A549 (cell line): Measurements from ENCODE around the gene KCNN3. TPM values are rescaled to one million over a fixed set of nuclear protein-coding genes. Genes with fewer than 3 reads are reported as not detected.

Experiments
- ATAC-seq, 2 experiments: fragments of 200-7000 bp in 1 of 2; fragments of >200 bp in 1 of 2; cut with Nextera tagmentation in 1 of 2; cut with Tn5 transposase in 1 of 2; 3 replicates each; pipeline versions ENCODE4 v1.8.0 to v1.9.1; 2018 to 2020; ENCODE audit warnings: mild to moderate bottlenecking in 1 of 2, moderate library complexity in 1 of 2
- CTCF ChIA-PET: fragments of 300-600 bp; sonication (Branson Sonifier 250); formaldehyde crosslinking; extraction: SDS; loops from one replicate; lab custom pipeline; 2021; ENCODE audit warnings: antibody characterized with exemption, inconsistent platforms; lab: Yijun Ruan, JAX
- POLR2A ChIA-PET: fragments of 350-600 bp; formaldehyde crosslinking; extraction: SDS; loops from one replicate; lab custom pipeline; 2021; ENCODE audit warnings: antibody characterized with exemption, inconsistent platforms; lab: Yijun Ruan, JAX
- DNase-seq, 2 experiments: peaks; one replicate each; pipeline versions ENCODE4 v3.0.0 to v3.0.0-alpha.2; 2011 to 2016; ENCODE audit warnings: low read depth in 1 of 2, low spot score in 1 of 2
- FAIRE-seq: peaks from 2 replicates; lab custom pipeline; 2011; peaks lifted over from hg19 to GRCh38; lab: Jason Lieb, UNC
- H3K27ac ChIP-seq, 2 experiments: fragments of >200 bp; sonication (Bioruptor Twin); formaldehyde crosslinking; 3 replicates each; pipeline ENCODE4 v1.5.1; 2016 to 2017
- H3K4me1 ChIP-seq: fragments of >200 bp; sonication (Bioruptor Twin); formaldehyde crosslinking; 3 replicates; pipeline ENCODE4 v1.6.1; 2016
- H3K4me2 ChIP-seq: fragments of >200 bp; sonication (Bioruptor Twin); formaldehyde crosslinking; 3 replicates; pipeline ENCODE4 v1.6.1; 2016
- H3K4me3 ChIP-seq: fragments of >200 bp; sonication (Bioruptor Twin); formaldehyde crosslinking; 3 replicates; pipeline ENCODE4 v1.5.1; 2016
- H3K9me3 ChIP-seq: fragments of >200 bp; sonication (Bioruptor Twin); formaldehyde crosslinking; 3 replicates; pipeline ENCODE4 v1.6.1; 2016
- ATOH8 ChIP-seq: fragments of 250-450 bp; sonication (Bioruptor Pico); IDR thresholded peaks from 2 replicates; pipeline ENCODE4 v1.5.0; 2020; ENCODE audit warnings: low read depth, mild to moderate bottlenecking, moderate library complexity
- BHLHE40 ChIP-seq: IDR thresholded peaks from 2 replicates; pipeline ENCODE4 v1.6.1; 2012; ENCODE audit warnings: low read depth, low read length, inconsistent platforms
- CHD2 ChIP-seq: fragments of 150-350 bp; IDR thresholded peaks from 2 replicates; pipeline ENCODE4 v1.6.1; 2014; ENCODE audit warnings: low read length; ENCODE audit not compliant: partially characterized antibody
- CTCF ChIP-seq: fragments of >200 bp; sonication (Bioruptor Twin); formaldehyde crosslinking; IDR thresholded peaks from 3 replicates; pipeline ENCODE4 v1.5.1; 2016
- FOSB ChIP-seq: fragments of 250-450 bp; sonication (Bioruptor Pico); IDR thresholded peaks from 2 replicates; pipeline ENCODE4 v1.5.0; 2020; ENCODE audit warnings: mild to moderate bottlenecking, moderate library complexity
- GATA3 ChIP-seq: IDR thresholded peaks from 2 replicates; pipeline ENCODE4 v1.6.1; 2012; ENCODE audit warnings: borderline replicate concordance
- HOXB13 ChIP-seq: fragments of 250-450 bp; sonication (Bioruptor Pico); IDR thresholded peaks from 2 replicates; pipeline ENCODE4 v1.5.0; 2020; ENCODE audit warnings: low read depth, mild to moderate bottlenecking, moderate library complexity
- JUN ChIP-seq, 2 experiments: fragments of >200 bp; sonication (Bioruptor Twin); formaldehyde crosslinking; IDR thresholded peaks; 2 replicates in 1 of 2; 3 replicates in 1 of 2; pipeline ENCODE4 v1.6.1; 2016 to 2017
- MAFK ChIP-seq: fragments of 450-650 bp; IDR thresholded peaks from 2 replicates; pipeline ENCODE4 v1.6.1; 2014; ENCODE audit not compliant: partially characterized antibody
- MAZ ChIP-seq: fragments of 150-350 bp; IDR thresholded peaks from 2 replicates; pipeline ENCODE4 v1.6.1; 2014; ENCODE audit warnings: antibody characterized with exemption, low read depth, low read length, borderline replicate concordance
- NR3C1 ChIP-seq: fragments of >200 bp; sonication (Bioruptor Twin); formaldehyde crosslinking; IDR thresholded peaks from 3 replicates; pipeline ENCODE4 v1.6.1; 2017
- POLR2AphosphoS2 ChIP-seq: conservative IDR thresholded peaks from 2 replicates; pipeline ENCODE4 v1.6.1; 2012; ENCODE audit warnings: low read length, improper control_type of control experiment, inconsistent platforms
- REST ChIP-seq: fragments of 200-600 bp; sonication (generic); IDR thresholded peaks from 2 replicates; pipeline ENCODE4 v1.6.1; 2016; ENCODE audit warnings: antibody characterized with exemption, mild to moderate bottlenecking, moderate library complexity
- RNF2 ChIP-seq: fragments of 200-600 bp; sonication (generic); IDR thresholded peaks from 2 replicates; pipeline ENCODE4 v1.6.1; 2016; ENCODE audit warnings: low read depth, mild to moderate bottlenecking, antibody characterized with exemption, moderate library complexity, borderline replicate concordance
- TP53 ChIP-seq: fragments of 250-450 bp; sonication (Bioruptor Pico); IDR thresholded peaks from 2 replicates; pipeline ENCODE4 v1.5.0; 2021; ENCODE audit warnings: mild to moderate bottlenecking, moderate library complexity
- WGBS: methylation state at CpG from one replicate; pipeline ENCODE4 v1.1.6; 2017; ENCODE audit errors: missing lambda C conversion rate; 5-methylcytosine and 5-hydroxymethylcytosine counted together
- polyA plus RNA-seq, 4 experiments: library from polyadenylated mRNA; depleted of rRNA in 3 of 4; stranded (reverse); fragments of >200 nt; fragmentation: RNase III in 1 of 4; extraction: RNeasy Plus Mini Kit Qiagen cat#74134 plus additional on column Dnase treatment in 1 of 4; gene quantifications; 2 replicates in 3 of 4; 3 replicates in 1 of 4; pipeline ENCODE4 v1.2.3, GENCODE V29; 2011 to 2017
- TF ChIP-seq, protein P1 (sequence below): fragments of >200 bp; sonication (Bioruptor Twin); formaldehyde crosslinking; IDR thresholded peaks from 2 replicates; pipeline ENCODE4 v1.6.1; 2016
- TF ChIP-seq, protein P2 (sequence below): IDR thresholded peaks from 2 replicates; pipeline ENCODE4 v1.6.1; 2012

The KCNN3 gene
- polyA plus RNA-seq, 2 of the 4 experiments (the other 2 are of a cell fraction) = 0.01 to 0.03 TPM

- H3K4me1 ChIP-seq = peaks cover 5% of the 10 kb centered on the region
- TF ChIP-seq POLR2AphosphoS2 = no peak
- TF ChIP-seq CTCF = no peak
- no peak for TF ChIP-seq ATOH8 (CRISPR knock-in tag)
- TF ChIP-seq CHD2 = no peak
- TF ChIP-seq, protein P1, sequence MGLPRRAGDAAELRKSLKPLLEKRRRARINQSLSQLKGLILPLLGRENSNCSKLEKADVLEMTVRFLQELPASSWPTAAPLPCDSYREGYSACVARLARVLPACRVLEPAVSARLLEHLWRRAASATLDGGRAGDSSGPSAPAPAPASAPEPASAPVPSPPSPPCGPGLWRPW = no peak
- no peak for TF ChIP-seq BHLHE40
- TF ChIP-seq HOXB13 (CRISPR knock-in tag) = no peak
- TF ChIP-seq NR3C1 = no peak
- TF ChIP-seq TP53 (CRISPR knock-in tag) = no peak
- TF ChIP-seq REST = no peak
- TF ChIP-seq, protein P2, sequence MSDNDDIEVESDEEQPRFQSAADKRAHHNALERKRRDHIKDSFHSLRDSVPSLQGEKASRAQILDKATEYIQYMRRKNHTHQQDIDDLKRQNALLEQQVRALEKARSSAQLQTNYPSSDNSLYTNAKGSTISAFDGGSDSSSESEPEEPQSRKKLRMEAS = no peak
- no peak for TF ChIP-seq GATA3
- TF ChIP-seq RNF2 = no peak
- no peak for TF ChIP-seq MAZ
- TF ChIP-seq MAFK = no peak
- TF ChIP-seq JUN (IDR thresholded peaks at IDR 0.05) = no peak
- TF ChIP-seq, all 56 proteins: peak for 0
- no peaks in the 10 kb centered on the region for H3K9me3 ChIP-seq
- no peak overlapping the region for H3K4me3 ChIP-seq
- WGBS = 73% methylated on average over 10 of the region's 10 CpGs
- H3K4me2 ChIP-seq = no peak overlapping the region
- ATAC-seq (no peak), DNase-seq (no peak), FAIRE-seq (no peak)
- H3K27ac ChIP-seq = no peak overlapping the region
- CTCF ChIA-PET = interaction anchor here (1.0 to 3.9 kb wide), 5 partner anchors 9 to 119 kb away, joined by 3 to 22 read pairs (median 6); no protein-coding TSS in a partner anchor
- POLR2A ChIA-PET = no interaction called here
These were observed 81.2 kb downstream of the KCNN3 start for GRCh38 chr1:154788886-154789285.

DNA sequence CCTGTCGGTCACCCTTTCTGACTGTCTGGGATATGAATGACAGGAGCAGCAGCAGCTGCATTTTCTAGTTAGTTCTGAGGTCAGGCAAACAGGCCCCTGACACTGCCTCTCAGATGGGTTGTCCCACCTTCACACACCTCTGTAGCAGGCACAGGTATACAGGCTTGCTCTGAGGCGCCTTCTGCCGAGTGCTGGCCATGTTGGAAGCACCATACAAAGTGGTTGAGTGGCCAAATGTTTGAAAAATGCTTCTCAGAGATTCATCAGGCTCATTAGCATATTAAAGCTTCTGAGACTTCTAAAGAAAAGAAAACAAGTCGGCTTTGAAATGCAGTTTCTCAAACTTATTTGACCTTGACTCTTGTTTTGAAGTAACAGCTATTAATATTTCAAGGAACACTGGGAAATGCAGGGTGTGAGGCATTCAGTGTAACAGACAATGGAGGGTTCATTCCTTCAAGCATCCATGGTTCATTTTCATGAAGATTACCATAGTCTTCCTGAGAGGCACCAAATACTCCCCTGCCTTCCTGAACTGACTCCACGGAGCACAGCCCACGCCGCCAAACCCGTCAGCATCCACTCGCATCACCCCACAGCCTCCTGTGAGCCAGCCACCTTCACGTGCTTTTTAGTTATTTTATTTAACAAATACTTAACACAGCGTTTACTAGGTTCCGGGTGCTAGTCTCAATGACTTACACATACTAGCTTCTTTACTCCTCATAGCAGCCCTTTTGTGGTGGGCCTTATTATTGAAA is 81.8 kb downstream of the KCNN3 start:
- Histone ChIP-seq H3K4me3 (no peak overlapping the region), H3K27ac (no peak overlapping the region), H3K4me1 (peaks cover 5% of the 10 kb centered on the region), H3K4me2 (no peak overlapping the region), H3K9me3 (no peaks in the 10 kb centered on the region)
- no peak for ATAC-seq
- FAIRE-seq = no peak
- TF ChIP-seq FOSB (CRISPR knock-in tag) = no peak
- POLR2A ChIA-PET = no interaction called here
- DNase-seq = no peak
- WGBS = 69% methylated on average over 12 of the region's 12 CpGs
- CTCF ChIA-PET = interaction anchor here (1.0 to 3.9 kb wide), 6 partner anchors 8 to 119 kb away, joined by 3 to 22 read pairs (median 5); no protein-coding TSS in a partner anchor
